Neuron (in vitro differentiated cells): ENCODE data around the gene SP6.

ENCODE experiments used
- H2AFZ ChIP-seq: one replicate; pipeline ENCODE4 v1.6.1; 2013; ENCODE audit warnings: low read depth, mild to moderate bottlenecking, inconsistent platforms, low read length, moderate library complexity
- H3K27me3 ChIP-seq: one replicate; pipeline ENCODE4 v1.6.1; 2013; ENCODE audit warnings: low read length; ENCODE audit not compliant: insufficient read depth
- H3K36me3 ChIP-seq: one replicate; pipeline ENCODE4 v1.6.1; 2013; ENCODE audit warnings: low read length; ENCODE audit not compliant: insufficient read depth
- H3K4me1 ChIP-seq: one replicate; pipeline ENCODE4 v1.6.1; 2013; ENCODE audit warnings: low read length; ENCODE audit not compliant: insufficient read depth
- H3K4me3 ChIP-seq: 2 replicates; pipeline ENCODE4 v1.5.1; 2013; ENCODE audit warnings: mild to moderate bottlenecking, low read length, moderate library complexity
- H3K9me3 ChIP-seq: one replicate; pipeline ENCODE4 v1.6.1; 2013; ENCODE audit warnings: low read length

The SP6 gene

DNA sequence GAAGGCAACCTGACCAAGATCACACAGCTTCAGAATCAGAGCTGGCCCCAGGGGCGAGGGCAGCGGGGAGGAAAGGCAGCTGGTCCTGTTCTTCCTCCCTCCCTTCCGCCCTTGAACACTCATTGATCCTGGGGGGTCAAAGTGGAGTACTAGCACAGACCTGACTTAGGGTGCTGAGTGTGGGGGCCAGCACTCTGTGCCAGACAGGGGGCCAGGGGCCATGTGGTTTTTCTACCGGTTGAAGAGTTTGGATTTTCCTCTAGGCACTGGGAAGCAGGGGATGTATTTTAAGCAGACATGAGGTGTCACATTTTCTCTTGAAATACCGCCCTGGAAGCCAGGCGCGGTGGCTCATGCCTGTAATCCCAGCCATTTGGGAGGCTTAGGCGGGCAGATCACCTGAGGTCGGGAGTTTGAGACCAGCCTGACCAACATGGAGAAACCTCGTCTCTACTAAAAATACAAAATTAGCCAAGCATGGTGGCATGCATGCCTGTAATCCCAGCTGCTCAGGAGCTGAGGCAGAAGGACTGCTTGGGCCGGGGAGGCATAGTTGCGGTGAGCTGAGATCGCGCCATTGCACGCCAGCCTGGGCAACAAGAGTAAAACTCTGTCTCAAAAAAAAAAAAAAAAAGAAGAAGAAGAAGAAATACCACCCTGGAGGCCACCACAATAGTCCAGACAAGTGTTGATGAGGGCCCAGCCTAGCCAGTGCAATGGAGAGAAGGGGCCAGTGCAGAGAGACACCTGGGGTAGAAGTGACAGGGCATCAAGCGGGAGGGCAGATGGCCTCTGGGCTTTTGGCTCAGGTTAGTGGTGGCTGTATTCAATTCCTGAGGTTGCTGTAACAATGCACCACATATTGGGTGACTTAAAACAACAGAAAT lies 44.7 kb downstream of the SP6 start:
- Histone ChIP-seq H3K4me3 (no peak overlapping the region), H3K27me3 (peaks cover 17% of the 10 kb centered on the region)

GRCh38 chr17:47804461-47804860 lies 46.5 kb downstream of the SP6 start:
- no peaks in the 10 kb centered on the region for H3K9me3 ChIP-seq

More for the DNA sequence above, 44.7 kb downstream of the SP6 start:
- H3K4me1 ChIP-seq, result peaks cover 3% of the 10 kb centered on the region
- H3K36me3 ChIP-seq, result peaks cover 12% of the 10 kb centered on the region
- no peaks in the 10 kb centered on the region for H3K9me3 ChIP-seq
- H2AFZ ChIP-seq, result no peak overlapping the region

GRCh38 chr17:47803751-47804150 lies 47.2 kb downstream of the SP6 start:
- H3K4me3 ChIP-seq, result no peak overlapping the region
- H3K36me3 ChIP-seq, result peaks cover 9% of the 10 kb centered on the region
- H3K27me3 ChIP-seq, result peaks cover 26% of the 10 kb centered on the region
- H2AFZ ChIP-seq, result no peak overlapping the region
- H3K9me3 ChIP-seq, result no peaks in the 10 kb centered on the region
- H3K4me1 ChIP-seq, result no peaks in the 10 kb centered on the region

More at GRCh38 chr17:47804461-47804860, 46.5 kb downstream of the SP6 start:
- H3K27me3 ChIP-seq, result peaks cover 26% of the 10 kb centered on the region
- no peaks in the 10 kb centered on the region for H3K4me1 ChIP-seq
- H3K36me3 ChIP-seq, result peaks cover 12% of the 10 kb centered on the region
- H2AFZ ChIP-seq, result no peak overlapping the region
- no peak overlapping the region for H3K4me3 ChIP-seq

- Histone ChIP-seq H3K27me3 (peaks cover 29% of the 10 kb centered on the region), H3K4me3 (no peak overlapping the region)
Measured at GRCh38 chr17:47803201-47803600, 47.8 kb downstream of the SP6 start.

GRCh38 chr17:47802341-47803022 lies 48.5 kb downstream of the SP6 start:
- Histone ChIP-seq H3K4me1 (no peaks in the 10 kb centered on the region), H3K4me3 (no peak overlapping the region), H3K27me3 (peaks cover 35% of the 10 kb centered on the region), H2AFZ (no peak overlapping the region), H3K36me3 (no peaks in the 10 kb centered on the region), H3K9me3 (no peaks in the 10 kb centered on the region)

More at GRCh38 chr17:47803201-47803600, 47.8 kb downstream of the SP6 start:
- no peak overlapping the region for H2AFZ ChIP-seq
- H3K4me1 ChIP-seq, result no peaks in the 10 kb centered on the region
- H3K9me3 ChIP-seq, result no peaks in the 10 kb centered on the region
- peaks cover 4% of the 10 kb centered on the region for H3K36me3 ChIP-seq

GRCh38 chr17:47801906-47802305 lies 49.1 kb downstream of the SP6 start:
- H3K27me3 ChIP-seq, result peaks cover 35% of the 10 kb centered on the region
- no peak overlapping the region for H2AFZ ChIP-seq
- no peaks in the 10 kb centered on the region for H3K36me3 ChIP-seq
- no peaks in the 10 kb centered on the region for H3K9me3 ChIP-seq
- H3K4me1 ChIP-seq, result no peaks in the 10 kb centered on the region
- H3K4me3 ChIP-seq, result no peak overlapping the region

DNA sequence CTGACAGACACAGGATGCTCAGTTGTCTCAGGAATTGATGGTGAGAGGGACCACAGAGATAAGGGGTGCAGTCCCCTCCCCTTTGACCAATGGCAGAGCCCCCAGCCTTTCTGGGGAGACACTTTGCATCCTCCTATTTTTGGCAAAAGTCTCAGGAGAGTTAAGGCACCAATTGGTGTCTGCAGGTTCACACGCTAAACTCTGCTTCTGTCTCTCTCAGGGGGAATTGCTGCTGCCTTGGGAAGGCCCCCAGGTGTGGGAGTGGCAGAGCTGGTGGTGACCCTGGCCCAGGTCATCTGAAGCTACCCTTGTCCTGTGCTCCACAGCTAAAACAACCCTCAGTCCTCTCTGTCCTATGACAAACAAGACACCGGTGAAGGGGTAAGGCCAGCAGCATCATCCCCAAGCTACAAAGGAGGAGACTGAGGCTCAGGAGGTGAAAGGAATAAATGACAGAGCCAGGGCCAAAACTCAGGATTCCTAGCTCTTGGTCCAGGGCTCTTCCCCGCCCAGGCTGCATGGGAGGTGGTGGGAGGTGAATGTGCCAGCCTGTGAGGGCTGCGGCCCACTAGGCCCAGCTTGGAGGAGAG lies 49.7 kb downstream of the SP6 start:
- Histone ChIP-seq H3K36me3 (no peaks in the 10 kb centered on the region), H2AFZ (no peak overlapping the region), H3K27me3 (peaks cover 35% of the 10 kb centered on the region), H3K9me3 (no peaks in the 10 kb centered on the region), H3K4me3 (no peak overlapping the region), H3K4me1 (no peaks in the 10 kb centered on the region)

GRCh38 chr17:47800686-47801085 lies 50.3 kb downstream of the SP6 start:
- Histone ChIP-seq H3K36me3 (no peaks in the 10 kb centered on the region), H3K4me3 (no peak overlapping the region), H3K4me1 (no peaks in the 10 kb centered on the region), H3K27me3 (peaks cover 35% of the 10 kb centered on the region), H2AFZ (no peak overlapping the region), H3K9me3 (no peaks in the 10 kb centered on the region)

- H2AFZ ChIP-seq, result no peak overlapping the region
- H3K36me3 ChIP-seq, result no peaks in the 10 kb centered on the region
- no peak overlapping the region for H3K4me3 ChIP-seq
- no peaks in the 10 kb centered on the region for H3K9me3 ChIP-seq
- H3K27me3 ChIP-seq, result peaks cover 49% of the 10 kb centered on the region
- no peaks in the 10 kb centered on the region for H3K4me1 ChIP-seq
Measured at GRCh38 chr17:47797797-47798196, 53.2 kb downstream of the SP6 start.
